GM18873 (cell line): ENCODE measurements around the gene CRYGA.
"Not testable (repeated sequence)": the region's sequence is repeated elsewhere in the genome, so short reads cannot be mapped to it uniquely, and the experiment has no call there.

Experiments used
- ATAC-seq: cut with Tn5 transposase; IDR thresholded peaks from one replicate; pipeline ENCODE4 v1.9.1; 2021; ENCODE audit warnings: mild to moderate bottlenecking, moderate library complexity, moderate number of reproducible peaks; ENCODE audit not compliant: unreplicated experiment, low FRiP score

CRYGA gene

DNA sequence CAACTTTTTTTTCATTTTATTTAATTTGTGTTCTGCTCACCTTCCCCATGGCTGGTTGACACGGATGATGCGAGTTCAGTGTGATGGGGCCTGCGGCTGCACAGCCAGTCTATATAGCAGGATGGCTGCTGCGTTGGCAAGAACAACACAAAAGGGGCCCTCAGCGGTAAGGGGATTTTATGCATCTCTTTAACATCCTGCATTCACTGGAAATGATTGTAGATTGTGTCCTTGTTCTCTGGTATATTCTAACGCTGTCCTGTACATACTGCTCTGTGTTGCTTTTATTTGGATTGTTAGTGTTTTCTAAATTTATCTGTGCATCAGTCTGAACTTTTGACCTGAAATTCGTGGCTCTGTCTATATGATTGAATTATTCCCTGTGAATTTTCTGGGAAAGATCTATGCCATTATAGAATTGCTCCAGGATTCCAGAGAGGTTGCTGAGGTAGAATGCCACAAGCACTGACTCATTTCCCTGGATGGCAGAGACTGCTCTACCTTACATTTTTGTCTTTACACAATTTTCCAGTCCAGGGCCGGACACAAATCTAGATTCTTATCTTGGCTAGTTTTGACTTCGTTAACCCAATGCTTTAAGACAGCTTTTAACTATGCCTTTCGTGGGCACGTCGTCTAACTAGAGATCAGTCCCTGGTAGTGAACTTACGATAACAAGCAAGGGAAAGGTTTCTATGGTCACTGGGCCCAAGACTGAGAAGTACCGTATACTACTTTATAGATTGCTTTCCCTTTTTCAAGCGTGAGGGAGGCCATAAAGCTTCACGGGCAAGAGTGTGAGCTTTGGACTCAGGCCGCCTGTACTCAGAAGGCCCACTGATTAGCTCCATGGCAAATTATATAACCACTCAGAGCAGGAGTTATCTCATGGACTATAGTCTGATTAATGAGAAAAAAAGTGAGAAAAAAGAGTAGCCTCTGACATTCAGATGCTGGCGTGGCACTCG, 33.4 kb downstream of the CRYGA start, which contains the start of gene CRYGC:
Gene CRYGC (minus strand): TSS at position 85 of the 968 bp plus-strand sequence. CDS start 36 bp downstream, at position 49.
- ATAC-seq = no peak

DNA sequence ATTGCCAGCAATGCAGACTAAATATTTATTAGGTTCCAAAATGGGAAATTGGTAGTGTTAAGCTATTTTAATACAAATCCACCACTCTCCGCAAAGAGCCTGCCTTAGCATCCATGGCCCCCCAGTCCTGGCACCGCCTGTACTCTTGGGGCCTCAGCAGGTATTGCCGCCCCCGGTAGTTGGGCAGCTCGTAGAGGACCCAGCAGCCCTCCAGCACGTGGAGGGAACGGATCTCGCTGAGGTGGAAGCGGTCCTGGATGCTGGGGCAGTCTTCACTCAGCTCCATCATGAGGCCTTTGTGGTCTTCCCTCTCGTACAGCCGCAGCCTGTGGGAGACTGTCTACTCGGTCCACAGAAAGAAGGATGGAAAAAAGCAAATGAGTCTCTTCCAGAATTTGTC, 35.3 kb downstream of the CRYGA start:
- no peak for ATAC-seq

DNA sequence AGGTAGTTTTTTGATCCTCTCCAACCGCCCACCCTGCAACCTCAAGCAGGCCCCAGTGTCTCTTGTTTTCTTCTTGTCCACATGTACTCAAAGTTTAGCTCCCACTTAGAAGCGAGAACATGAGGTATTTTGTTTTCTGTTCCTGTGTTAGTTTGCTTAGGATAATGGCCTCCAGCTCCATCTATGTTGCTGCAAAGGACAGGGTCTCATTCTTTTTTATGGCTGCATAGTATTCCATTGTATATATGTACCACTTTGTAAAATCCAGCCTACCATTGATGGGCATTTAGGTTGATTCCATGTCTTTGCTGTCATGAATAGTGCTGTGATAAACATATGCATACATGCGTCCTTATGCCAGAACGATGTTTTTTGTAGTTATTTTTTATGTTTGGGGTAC, 36.3 kb downstream of the CRYGA start:
- no peak for ATAC-seq

DNA sequence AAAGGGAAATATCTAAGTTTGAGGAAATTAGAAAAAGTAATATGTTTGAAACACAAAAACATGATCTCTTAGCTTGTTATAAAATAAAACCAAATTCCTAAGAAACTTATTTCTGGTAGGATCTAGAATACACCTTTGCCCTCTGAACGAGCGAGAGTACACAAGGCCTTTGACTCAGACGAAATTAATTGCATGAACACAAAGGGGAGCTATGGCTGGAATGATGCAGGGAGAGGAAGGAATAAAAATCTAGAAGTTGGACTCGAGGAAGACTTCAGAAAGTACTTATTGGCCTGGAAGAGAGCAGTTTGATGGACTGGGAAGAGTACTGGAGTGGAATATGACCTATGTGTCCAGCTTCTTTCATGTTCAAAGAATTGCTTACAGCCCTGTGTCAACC, 38.1 kb downstream of the CRYGA start:
- no peak for ATAC-seq

GRCh38 chr2:208124013-208124715, 39.2 kb downstream of the CRYGA start, which contains the start of gene CRYGD:
Gene CRYGD (minus strand): TSS chr2:208124524. CDS start chr2:208124473, 51 bp downstream.
- ATAC-seq = not testable (repeated sequence)

GRCh38 chr2:208122248-208122647, 41.1 kb downstream of the CRYGA start:
- ATAC-seq = no peak

- no peak for ATAC-seq
Observed at GRCh38 chr2:208118918-208119317, 44.5 kb downstream of the CRYGA start.

DNA sequence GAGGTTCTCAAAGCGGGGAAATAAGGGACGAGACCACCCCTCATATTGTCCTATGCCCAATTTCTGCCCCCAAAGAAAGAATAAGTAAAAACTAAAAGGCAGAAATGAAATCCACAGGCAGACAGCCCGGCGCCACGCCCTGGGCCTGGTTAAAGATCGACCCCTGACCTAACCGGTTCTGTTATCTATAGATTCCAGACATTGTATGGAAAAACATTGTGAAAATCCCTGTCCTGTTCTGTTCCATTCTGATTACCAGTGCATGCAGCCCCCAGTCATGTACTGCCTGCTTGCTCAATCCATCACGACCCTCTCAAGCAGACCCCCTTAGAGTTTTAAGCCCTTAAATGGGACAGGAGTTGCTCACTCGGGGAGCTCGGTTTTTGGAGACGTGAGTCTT, 46.0 kb downstream of the CRYGA start:
- ATAC-seq = not testable (repeated sequence)

DNA sequence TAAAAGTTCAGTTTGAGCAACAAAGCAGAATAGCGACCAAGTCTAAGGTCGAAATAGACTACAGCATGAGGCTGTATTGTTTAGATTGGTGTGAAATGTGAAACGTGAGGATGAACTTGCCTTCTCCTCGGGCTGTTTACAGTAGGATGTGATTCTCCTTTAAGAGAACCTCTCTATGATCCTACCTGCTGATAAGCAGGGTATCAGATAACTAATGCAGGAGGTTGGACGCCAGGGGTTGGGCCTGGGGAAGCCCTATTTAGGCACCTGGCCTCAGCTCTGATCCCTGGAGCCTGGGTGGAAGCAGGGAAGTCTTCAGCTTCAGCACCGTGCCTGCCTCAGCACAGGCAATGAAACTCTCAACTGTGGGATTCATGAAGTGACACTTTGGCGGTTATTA, 50.4 kb downstream of the CRYGA start:
- ATAC-seq = no peak

- ATAC-seq = not testable (repeated sequence)
Observed at GRCh38 chr2:208112273-208112745, 51.1 kb downstream of the CRYGA start.
